ENCODE data around the gene FDX1. TPM values are rescaled to one million over a fixed set of nuclear protein-coding genes. Genes with fewer than 3 reads are reported as not detected.

The FDX1 gene
- total and polyA plus RNA-seq, 3 experiments from 2014 or later = 13.8 to 19.0 (median 14.4) TPM

- Mint-ChIP-seq H3K9me3 (no peaks in the 10 kb centered on the region), H3K4me3 (peak overlapping the region in 6 of 7 donors; percentile 2 to 98 (median 26)), H3K4me1 (peaks cover 54 to 79% (median 75%) of the 10 kb centered on the region in 3 donors), H3K36me3 (peaks cover 0 to 25% (median 6%) of the 10 kb centered on the region in 3 donors), H3K27me3 (no peaks in the 10 kb centered on the region), H3K27ac (peak overlapping the region; percentile 0 to 97 (median 62))
- no peaks in the 10 kb centered on the region for H3K36me3 ChIP-seq (ENCODE audit: insufficient read depth, low read length)
- H3K27ac ChIP-seq (ENCODE audit: low read depth, low read length) = no peak overlapping the region
- no peaks in the 10 kb centered on the region for H3K27me3 ChIP-seq (ENCODE audit: insufficient read depth, low read length, poor library complexity, severe bottlenecking)
- peaks cover 33% of the 10 kb centered on the region for H3K4me1 ChIP-seq (ENCODE audit: insufficient read depth, low read length)
- ChIA-PET POLR2A (interaction anchor here (0.9 kb wide), 1 partner anchor 16 kb away, joined by 4 read pairs; no protein-coding TSS in a partner anchor), CTCF (interaction anchor here (1.0 to 4.6 kb wide), 4 partner anchors 19 to 1014 kb away, joined by 3 to 43 read pairs (median 3); no protein-coding TSS in a partner anchor)
- no peak for DNase-seq
- H3K9me3 ChIP-seq (ENCODE audit: low read length) = no peaks in the 10 kb centered on the region
- no peak overlapping the region for H3K4me3 ChIP-seq (ENCODE audit: low read length)
Measured at GRCh38 chr11:110432713-110433392, 3.1 kb downstream of the FDX1 start.

GRCh38 chr11:110433393-110434333, 3.9 kb downstream of the FDX1 start:
- Histone ChIP-seq H3K36me3 (ENCODE audit: insufficient read depth, low read length) (no peaks in the 10 kb centered on the region), H3K9me3 (ENCODE audit: low read length) (no peaks in the 10 kb centered on the region), H3K4me1 (ENCODE audit: insufficient read depth, low read length) (peaks cover 32% of the 10 kb centered on the region), H3K27me3 (ENCODE audit: insufficient read depth, low read length, poor library complexity, severe bottlenecking) (no peaks in the 10 kb centered on the region), H3K4me3 (ENCODE audit: low read length) (no peak overlapping the region), H3K27ac (ENCODE audit: low read depth, low read length) (no peak overlapping the region)
- Mint-ChIP-seq H3K4me3 (no peak overlapping the region), H3K27me3 (no peaks in the 10 kb centered on the region), H3K4me1 (peaks cover 54 to 79% (median 77%) of the 10 kb centered on the region in 3 donors), H3K27ac (peak overlapping the region; percentile 4 to 65 (median 47)), H3K36me3 (peaks cover 0 to 31% (median 10%) of the 10 kb centered on the region in 3 donors), H3K9me3 (no peaks in the 10 kb centered on the region)
- DNase-seq = peak in 2 of 5 donors; percentile 29 to 47
- ChIA-PET POLR2A (interaction anchor here (0.9 kb wide), 1 partner anchor 15 kb away, joined by 4 read pairs; no protein-coding TSS in a partner anchor), CTCF (interaction anchor here (1.0 to 4.6 kb wide), 12 partner anchors 8 to 1013 kb away, joined by 3 to 43 read pairs (median 5); no protein-coding TSS in a partner anchor)

- POLR2A ChIA-PET = interaction anchor here (0.6 to 0.8 kb wide), 2 partner anchors 16 to 217 kb away, joined by 4 to 5 read pairs; no protein-coding TSS in a partner anchor
- peak in 2 of 5 donors; percentile 13 to 53 for DNase-seq
- Histone ChIP-seq H3K27ac (ENCODE audit: low read depth, low read length) (no peak overlapping the region), H3K4me1 (ENCODE audit: insufficient read depth, low read length) (peaks cover 23% of the 10 kb centered on the region), H3K27me3 (ENCODE audit: insufficient read depth, low read length, poor library complexity, severe bottlenecking) (no peaks in the 10 kb centered on the region), H3K4me3 (ENCODE audit: low read length) (no peak overlapping the region), H3K36me3 (ENCODE audit: insufficient read depth, low read length) (no peaks in the 10 kb centered on the region), H3K9me3 (ENCODE audit: low read length) (no peaks in the 10 kb centered on the region)
- CTCF ChIA-PET = interaction anchor here (0.6 to 2.6 kb wide), 24 partner anchors 9 to 1011 kb away, joined by 3 to 22 read pairs (median 4); no protein-coding TSS in a partner anchor
- Mint-ChIP-seq H3K4me3 (peak overlapping the region in 1 of 7 donors; percentile 33), H3K27ac (peak overlapping the region in 2 of 8 donors; percentile 6 to 66), H3K27me3 (no peaks in the 10 kb centered on the region), H3K9me3 (no peaks in the 10 kb centered on the region), H3K4me1 (peaks cover 53 to 82% (median 80%) of the 10 kb centered on the region in 3 donors), H3K36me3 (peaks cover 8 to 45% (median 21%) of the 10 kb centered on the region in 3 donors)
Measured at GRCh38 chr11:110434952-110435779, 5.4 kb downstream of the FDX1 start.

GRCh38 chr11:110435780-110436717, 6.3 kb downstream of the FDX1 start:
- no peak overlapping the region for H3K27ac ChIP-seq (ENCODE audit: low read depth, low read length)
- ChIA-PET CTCF (interaction anchor here (0.8 to 2.6 kb wide), 19 partner anchors 8 to 1011 kb away, joined by 3 to 22 read pairs (median 5); no protein-coding TSS in a partner anchor), POLR2A (interaction anchor here (0.6 kb wide), 1 partner anchor 216 kb away, joined by 5 read pairs; no protein-coding TSS in a partner anchor)
- H3K4me3 ChIP-seq (ENCODE audit: low read length) = no peak overlapping the region
- DNase-seq = no peak
- H3K9me3 ChIP-seq (ENCODE audit: low read length) = no peaks in the 10 kb centered on the region
- Mint-ChIP-seq H3K4me1 (peaks cover 50 to 86% (median 83%) of the 10 kb centered on the region in 3 donors), H3K36me3 (peaks cover 14 to 46% (median 26%) of the 10 kb centered on the region in 3 donors), H3K27ac (peak overlapping the region in 1 of 8 donors; percentile 57), H3K4me3 (no peak overlapping the region), H3K9me3 (peaks cover 0 to under 1% (median 0%) of the 10 kb centered on the region in 5 donors), H3K27me3 (no peaks in the 10 kb centered on the region)
- peaks cover 7% of the 10 kb centered on the region for H3K36me3 ChIP-seq (ENCODE audit: insufficient read depth, low read length)
- H3K4me1 ChIP-seq (ENCODE audit: insufficient read depth, low read length) = peaks cover 23% of the 10 kb centered on the region
- no peaks in the 10 kb centered on the region for H3K27me3 ChIP-seq (ENCODE audit: insufficient read depth, low read length, poor library complexity, severe bottlenecking)

- Mint-ChIP-seq H3K4me1 (peaks cover 47 to 86% (median 80%) of the 10 kb centered on the region in 3 donors), H3K4me3 (no peak overlapping the region), H3K27me3 (no peaks in the 10 kb centered on the region), H3K27ac (no peak overlapping the region), H3K9me3 (peaks cover 0 to 3% (median 0%) of the 10 kb centered on the region in 5 donors), H3K36me3 (peaks cover 23 to 66% (median 37%) of the 10 kb centered on the region in 3 donors)
- DNase-seq = no peak
- ChIA-PET CTCF (interaction anchor here (1.5 kb wide), 1 partner anchor 237 kb away, joined by 7 read pairs; no protein-coding TSS in a partner anchor), POLR2A (interaction anchor here (1.1 kb wide), 1 partner anchor 9 kb away, joined by 3 read pairs; the partner anchor contains the start of gene FDX1)
- Histone ChIP-seq H3K4me3 (ENCODE audit: low read length) (no peak overlapping the region), H3K9me3 (ENCODE audit: low read length) (no peaks in the 10 kb centered on the region), H3K27me3 (ENCODE audit: insufficient read depth, low read length, poor library complexity, severe bottlenecking) (no peaks in the 10 kb centered on the region), H3K4me1 (ENCODE audit: insufficient read depth, low read length) (peaks cover 7% of the 10 kb centered on the region), H3K36me3 (ENCODE audit: insufficient read depth, low read length) (peaks cover 11% of the 10 kb centered on the region), H3K27ac (ENCODE audit: low read depth, low read length) (no peak overlapping the region)
Measured at GRCh38 chr11:110438017-110438416, 8.3 kb downstream of the FDX1 start.

- H3K27ac Mint-ChIP-seq = no peak overlapping the region
- peaks cover 19 to 62% (median 26%) of the 10 kb centered on the region in 3 donors for H3K36me3 Mint-ChIP-seq
- no peak for DNase-seq
- H3K9me3 ChIP-seq (ENCODE audit: low read length) = no peaks in the 10 kb centered on the region
- no peak overlapping the region for H3K4me3 Mint-ChIP-seq
- no peaks in the 10 kb centered on the region for H3K4me1 ChIP-seq (ENCODE audit: insufficient read depth, low read length)
- ChIA-PET CTCF (interaction anchor here (1.2 to 3.3 kb wide), 2 partner anchors 11 to 16 kb away, joined by 4 to 17 read pairs; partner anchors contain the start of gene FDX1), POLR2A (no interaction called here)
- no peaks in the 10 kb centered on the region for H3K27me3 Mint-ChIP-seq
- no peak overlapping the region for H3K27ac ChIP-seq (ENCODE audit: low read depth, low read length)
- no peak overlapping the region for H3K4me3 ChIP-seq (ENCODE audit: low read length)
- H3K36me3 ChIP-seq (ENCODE audit: insufficient read depth, low read length) = peaks cover 8% of the 10 kb centered on the region
- no peaks in the 10 kb centered on the region for H3K27me3 ChIP-seq (ENCODE audit: insufficient read depth, low read length, poor library complexity, severe bottlenecking)
- peaks cover 29 to 51% (median 50%) of the 10 kb centered on the region in 3 donors for H3K4me1 Mint-ChIP-seq
- peaks cover 0 to 3% (median 0%) of the 10 kb centered on the region in 5 donors for H3K9me3 Mint-ChIP-seq
Measured at GRCh38 chr11:110445437-110445836, 15.7 kb downstream of the FDX1 start.

Measured in CD8-positive, alpha-beta memory T cell (primary cell).